ENCODE results near the gene KCNA10.
A peak's percentile ranks its signal among the peaks of the same experiment; 100 is the strongest.

Gene KCNA10

DNA sequence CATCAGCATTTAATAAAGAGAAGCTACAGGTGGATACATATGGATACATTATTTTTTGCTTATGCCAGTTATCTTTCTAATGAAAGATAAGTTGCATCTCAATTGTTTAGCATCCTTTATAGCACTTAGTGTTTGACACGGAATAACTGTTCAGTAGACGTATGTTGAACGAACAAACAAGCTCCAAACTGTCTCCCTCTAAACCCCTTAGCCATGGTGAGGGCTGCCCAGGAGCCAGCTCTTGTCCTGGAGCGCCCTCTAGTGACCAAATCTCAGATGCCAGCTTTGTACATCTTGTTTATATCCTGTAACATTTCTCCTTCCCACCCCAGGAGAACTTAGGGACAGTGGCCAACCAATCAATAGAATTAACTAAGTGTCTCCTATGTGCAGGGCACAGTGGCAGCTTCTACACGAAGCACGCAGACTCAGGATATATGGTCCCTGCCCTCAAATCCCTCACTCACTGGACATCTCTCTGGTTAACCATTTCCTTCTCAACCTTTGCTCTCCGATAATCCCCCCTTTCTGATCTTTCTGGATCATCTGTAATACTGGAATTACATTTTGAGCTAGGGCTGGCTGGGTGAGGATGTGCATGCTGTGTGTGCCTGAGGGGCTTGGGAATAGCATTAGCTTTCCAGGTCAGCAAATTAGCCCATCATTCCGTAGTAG is 22.9 kb downstream of the KCNA10 start:
- DNase-seq: peak; percentile 80

DNA sequence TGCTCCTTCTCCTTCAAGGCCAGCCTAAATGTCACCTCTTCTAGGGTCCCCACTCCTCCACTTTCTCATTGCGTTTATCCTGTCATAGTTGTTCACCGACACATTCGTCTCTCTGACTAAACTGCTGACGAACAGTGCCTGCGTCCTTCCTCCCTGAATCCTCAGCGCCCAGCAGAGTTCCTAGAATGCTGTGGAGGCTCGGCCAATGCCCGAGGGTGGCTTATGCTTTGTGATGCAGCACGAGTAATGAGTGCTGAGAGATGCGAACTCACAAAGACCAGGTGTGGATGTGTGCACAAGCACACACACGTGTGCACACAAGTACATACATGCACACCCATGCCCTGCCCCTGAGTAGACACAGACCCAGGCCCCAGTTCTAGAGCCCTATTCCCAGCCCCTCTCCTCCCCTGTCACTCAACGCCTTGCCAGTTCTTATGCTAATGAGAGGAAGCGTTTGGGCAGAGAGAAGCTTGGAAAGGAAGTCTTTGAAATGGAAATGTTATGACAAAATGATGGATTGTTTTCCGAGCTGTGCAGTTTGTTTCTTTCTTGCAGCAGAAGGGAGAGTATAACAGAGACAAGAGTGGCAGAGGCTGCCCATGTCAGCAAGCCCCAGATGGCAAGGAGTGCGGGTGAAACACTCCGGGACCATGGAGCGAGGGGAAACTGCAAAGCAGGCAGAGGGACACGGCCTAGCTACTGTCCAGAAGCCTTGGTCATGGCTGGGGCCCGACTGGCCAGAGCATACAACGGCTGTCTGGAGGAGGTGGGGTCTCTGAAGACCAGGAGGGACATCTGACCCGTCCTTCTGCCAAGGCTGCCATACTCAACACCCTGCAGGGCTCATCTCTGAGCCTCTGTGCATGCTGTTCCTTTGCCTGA is 24.2 kb downstream of the KCNA10 start:
- no peak for DNase-seq

DNA sequence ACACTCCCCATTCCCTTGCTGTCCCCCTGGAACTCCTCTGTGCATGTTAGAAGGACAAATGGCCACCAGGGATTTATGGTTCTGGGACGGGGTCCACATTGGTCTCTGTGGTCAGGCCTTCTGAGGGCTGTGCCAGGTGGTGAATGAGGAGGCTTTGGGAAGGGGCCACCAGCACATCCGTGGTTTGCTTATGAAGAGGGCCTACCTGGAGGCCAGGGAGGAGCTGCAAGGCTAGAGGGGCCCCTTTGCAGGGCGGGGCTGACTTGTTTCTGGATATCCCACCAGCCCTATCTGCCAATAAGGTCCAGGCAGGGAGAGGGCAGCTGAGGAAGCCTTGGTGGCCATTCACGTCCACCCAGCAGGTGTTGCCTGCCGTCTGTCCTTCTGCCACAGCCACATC is 24.9 kb downstream of the KCNA10 start:
- DNase-seq: no peak

DNA sequence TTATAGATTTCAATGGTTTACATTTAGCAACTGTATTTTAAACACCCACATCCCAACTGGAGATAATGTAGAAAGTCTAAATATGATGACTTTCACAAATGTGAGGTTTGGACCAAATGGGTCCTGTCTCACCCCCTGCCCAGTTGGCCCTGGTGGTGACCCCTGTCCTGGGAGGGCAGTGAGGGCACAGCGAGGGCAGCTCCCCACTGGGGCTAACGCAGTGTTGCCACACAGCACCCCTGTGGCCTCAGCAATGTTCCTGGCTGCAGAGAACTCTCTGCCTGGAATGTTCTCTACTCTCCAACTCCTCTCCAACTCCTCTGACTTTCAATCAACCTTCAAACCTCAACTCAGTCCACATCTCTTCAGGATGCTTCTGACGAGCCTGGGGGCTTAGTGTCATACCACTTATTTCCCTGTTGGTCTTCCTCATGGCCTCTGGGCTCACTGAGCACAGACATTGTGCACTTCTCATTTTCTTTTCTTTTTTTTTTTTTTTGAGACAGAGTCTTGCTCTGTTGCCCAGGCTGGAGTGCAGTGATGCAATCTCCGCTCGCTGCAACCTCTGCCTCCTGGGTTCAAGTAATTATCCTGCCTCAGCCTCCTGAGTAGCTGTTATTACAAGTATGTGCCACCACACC is 25.8 kb downstream of the KCNA10 start:
- no peak for DNase-seq

DNA sequence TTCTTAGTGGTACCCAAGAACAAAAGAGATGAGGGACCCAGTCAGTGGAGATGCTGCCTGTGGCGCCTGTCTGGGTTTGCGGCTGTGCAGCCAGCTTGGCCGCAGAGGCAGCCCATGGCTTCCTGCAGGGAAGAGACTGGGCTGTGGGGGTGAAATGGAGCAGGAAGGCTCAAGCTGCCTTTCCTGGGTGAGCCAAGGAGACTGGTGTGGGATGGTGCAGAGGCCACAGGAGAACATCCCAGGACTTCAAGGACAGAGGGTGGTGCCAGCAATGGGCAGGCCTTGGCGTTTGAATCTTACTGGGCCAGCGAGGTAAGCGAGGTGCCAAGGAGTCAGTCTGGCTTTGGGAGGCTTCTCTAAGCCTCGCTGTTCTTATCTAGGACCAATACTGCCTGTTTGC is 26.4 kb downstream of the KCNA10 start:
- DNase-seq: no peak

DNA sequence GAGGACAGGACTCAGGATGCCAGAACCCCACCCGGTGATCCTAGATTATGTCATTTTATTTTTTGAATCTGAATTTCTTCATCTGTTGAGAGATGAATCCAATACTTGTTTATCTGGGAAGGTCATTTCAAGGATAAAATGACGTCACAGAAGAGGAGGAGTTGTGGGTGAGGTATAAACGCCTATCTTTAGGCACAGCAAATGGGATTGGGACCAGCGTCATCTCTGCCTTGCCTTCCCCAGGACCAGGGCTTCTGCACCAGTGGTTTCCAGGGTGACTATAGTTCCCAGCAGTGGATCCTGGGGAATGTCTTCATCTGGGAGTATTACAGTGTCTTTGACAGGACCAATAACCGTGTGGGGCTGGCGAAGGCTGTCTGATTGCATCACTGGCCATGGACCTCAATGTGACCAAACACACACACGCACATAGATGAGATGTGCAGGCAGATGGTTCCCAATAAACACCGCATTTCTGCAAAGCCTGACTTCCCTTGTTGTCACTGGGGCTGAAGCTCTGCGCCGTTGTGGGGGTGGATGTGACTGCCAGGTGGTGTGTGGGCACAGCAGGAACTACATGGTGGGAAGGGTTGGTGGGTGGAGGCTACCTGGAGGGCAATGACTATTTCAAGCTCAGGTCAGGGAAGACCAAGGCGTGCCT is 28.1 kb downstream of the KCNA10 start:
- no peak for DNase-seq

DNA sequence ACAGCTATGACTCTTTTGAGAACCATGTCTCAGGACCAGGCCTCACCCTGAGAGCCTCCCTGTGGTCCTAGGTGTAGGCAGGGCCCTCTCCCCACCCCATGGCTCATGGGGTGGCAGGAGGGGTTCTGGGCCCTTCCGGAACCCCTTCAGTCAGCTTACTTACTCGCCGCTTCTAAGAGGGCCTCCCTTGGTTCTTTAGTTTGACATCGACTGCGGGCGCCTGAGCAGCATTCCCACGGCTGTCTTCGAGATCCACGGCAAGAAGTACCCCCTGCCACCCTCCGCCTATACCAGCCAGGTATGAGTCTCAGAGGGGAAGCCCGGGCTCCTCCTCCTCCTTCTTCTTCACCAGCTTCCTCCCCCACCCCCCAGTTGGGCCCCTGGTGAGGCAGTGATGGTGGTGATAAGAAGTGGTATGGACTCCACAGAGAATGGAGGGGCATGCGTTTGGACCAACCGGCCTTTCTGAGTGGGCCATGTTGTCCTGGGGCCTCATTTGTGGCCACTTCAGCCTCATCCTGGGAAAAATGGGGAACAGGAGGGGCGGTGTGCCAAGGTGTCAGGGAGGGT is 28.9 kb downstream of the KCNA10 start:
- no peak for DNase-seq

DNA sequence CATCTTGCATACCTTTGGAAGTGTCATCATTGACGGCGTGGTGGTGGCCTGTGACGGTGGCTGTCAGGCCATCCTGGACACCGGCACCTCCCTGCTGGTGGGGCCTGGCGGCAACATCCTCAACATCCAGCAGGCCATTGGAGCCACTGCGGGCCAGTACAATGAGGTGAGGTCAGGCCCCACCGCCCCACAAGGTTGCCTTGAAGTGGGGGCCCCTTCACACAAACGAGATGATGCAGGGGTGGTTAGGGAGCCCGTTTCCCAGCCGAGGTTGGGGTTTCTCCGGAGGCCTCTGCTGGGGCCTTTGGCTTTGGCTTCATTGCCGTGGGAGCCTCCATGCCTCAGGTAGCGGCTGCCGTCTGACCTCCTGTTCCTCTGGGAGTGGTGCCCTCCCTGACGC is 29.6 kb downstream of the KCNA10 start:
- DNase-seq: no peak

DNA sequence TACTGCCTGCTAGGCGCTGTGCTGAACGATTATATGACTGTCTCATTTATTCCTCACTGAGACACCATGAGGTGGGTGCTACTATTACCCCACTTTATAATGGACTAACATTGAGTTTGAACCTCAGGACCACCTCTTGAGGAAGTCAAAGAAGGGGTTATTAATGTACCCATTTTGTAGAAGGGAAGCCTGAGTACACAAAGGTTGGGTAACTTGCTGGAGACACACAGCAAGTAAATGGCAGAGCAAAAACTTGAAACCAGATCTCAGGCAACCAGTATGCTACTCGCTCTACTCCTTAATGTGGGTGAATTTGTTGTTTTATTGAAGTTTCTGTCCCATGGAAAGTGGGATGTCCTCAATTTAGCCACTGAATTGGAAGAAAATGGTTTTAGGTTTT is 30.1 kb downstream of the KCNA10 start:
- no peak for DNase-seq

DNA sequence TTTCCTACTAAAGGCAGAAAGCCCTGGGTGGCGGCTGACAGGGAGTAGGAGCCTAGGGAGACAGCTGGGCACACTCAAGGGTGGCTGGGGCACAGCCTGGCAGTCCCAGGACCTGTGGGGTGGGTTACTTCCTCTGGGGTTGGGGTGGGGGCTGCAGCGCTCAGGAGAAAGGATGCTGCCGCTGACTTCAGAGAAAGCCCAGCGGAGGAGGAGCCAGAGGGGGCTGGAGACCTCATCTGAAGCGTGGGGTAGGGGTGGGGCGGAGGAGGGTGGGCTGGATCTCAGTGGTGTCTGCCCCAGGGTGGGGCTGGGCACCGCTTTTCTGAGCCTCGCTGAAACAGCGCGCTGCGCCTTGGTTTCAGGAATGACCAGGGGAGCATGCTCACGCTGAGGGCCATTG is 30.8 kb downstream of the KCNA10 start:
- no peak for DNase-seq

DNA sequence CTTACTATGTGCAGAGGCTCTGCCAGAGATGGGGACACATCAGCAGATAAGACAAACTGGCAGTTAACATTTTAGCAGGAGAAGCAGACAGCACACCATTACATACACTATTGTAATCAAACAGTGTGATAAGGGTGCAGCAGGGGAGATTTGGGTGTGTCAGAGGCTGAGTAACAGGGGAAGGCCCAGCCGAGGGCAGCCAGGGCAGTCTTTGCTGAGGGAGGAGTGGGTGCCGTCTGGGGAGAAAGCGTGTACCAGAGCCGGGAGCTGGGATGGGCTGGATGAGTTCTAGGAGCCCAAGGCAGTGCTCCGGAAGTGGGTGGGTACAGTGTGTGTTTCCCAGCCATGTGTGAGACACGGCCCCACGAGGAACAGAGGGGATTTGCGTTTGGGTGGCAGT is 31.2 kb downstream of the KCNA10 start:
- no peak for DNase-seq

DNA sequence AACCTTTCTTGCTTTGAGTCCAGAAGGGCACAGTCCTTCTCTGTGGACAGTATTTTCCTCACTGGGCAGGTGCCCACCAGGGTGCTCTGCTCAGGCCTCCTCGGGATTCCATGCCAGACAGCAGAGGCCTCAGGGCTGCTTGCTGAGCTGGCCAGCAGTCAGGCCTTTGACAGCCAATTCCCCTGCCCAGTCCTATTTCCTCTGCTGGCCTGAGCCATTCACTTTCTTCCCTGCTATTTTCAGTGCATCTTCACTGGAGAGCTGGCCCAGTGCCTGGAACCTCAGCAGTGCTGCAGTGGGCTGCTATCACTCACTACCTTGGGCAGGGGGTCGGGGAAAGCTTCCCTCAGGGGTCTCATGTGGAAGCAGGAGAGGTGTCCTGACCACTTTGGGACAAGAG is 33.2 kb downstream of the KCNA10 start:
- no peak for DNase-seq

DNA sequence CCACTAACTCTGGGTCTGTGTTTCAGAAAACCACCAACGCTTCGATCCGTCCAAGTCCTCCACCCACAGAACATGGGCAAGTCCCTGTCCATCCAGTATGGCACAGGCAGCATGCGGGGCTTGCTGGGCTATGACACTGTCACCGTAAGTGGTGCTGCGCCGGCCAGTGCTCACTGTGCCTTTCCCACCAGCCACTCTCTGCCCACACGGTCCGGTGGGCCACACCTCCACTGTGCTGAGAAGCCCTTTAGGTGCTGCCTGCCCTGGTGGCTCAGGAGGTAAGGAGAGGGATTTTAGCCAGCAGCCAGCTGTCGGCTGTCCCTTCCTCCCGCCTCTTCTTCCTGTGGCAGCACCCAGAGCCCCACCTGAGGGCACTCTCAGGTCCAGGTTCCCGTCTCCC is 34.2 kb downstream of the KCNA10 start:
- DNase-seq: no peak

DNA sequence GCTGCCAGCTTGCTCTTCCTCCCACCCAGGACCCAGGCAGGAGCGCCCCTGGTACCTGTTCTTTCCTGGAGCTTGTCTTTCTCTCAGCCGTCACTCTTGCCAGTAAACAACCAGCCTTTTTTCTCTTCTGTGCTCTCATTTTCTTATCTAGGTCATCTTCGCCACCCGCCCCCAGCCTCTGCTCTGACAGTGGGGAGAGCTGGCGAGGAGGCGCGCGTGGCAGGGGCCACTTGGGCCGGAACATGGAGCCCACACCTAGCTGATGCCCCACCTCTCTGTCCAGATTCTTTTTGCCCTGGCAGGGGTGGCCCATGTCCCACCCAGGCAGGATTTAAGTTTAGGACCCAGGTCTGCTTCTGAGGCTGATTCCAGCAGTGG is 35.7 kb downstream of the KCNA10 start:
- no peak for DNase-seq

DNA sequence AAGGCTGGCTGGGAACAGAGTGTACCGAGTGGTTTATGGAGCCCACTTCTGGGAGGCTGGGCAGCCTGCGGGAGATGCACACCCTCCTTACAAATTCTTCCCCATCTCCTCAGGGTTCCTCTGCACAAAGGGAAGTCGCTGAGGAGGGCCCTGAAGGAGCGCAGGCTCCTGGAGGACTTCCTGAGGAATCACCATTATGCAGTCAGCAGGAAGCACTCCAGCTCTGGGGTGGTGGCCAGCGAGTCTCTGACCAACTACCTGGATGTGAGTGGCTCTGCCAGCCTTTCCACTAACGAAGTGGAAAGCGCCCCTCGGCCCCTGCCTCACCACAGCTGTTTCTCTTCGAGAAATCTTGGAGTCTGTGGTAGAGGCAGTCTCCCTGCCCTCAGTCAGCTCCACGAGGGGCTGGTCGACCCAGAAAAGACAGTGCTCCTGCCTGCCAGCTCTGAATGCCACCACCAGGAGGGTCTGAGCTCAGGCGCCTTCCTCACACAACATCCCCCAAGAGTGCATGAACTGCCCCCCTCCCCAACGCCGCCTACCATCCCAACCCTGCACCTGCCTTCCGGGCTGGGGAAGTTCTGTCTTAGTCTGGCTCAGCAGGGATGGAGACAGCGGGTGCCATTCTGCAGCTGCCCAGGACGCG is 36.2 kb downstream of the KCNA10 start:
- no peak for DNase-seq

DNA sequence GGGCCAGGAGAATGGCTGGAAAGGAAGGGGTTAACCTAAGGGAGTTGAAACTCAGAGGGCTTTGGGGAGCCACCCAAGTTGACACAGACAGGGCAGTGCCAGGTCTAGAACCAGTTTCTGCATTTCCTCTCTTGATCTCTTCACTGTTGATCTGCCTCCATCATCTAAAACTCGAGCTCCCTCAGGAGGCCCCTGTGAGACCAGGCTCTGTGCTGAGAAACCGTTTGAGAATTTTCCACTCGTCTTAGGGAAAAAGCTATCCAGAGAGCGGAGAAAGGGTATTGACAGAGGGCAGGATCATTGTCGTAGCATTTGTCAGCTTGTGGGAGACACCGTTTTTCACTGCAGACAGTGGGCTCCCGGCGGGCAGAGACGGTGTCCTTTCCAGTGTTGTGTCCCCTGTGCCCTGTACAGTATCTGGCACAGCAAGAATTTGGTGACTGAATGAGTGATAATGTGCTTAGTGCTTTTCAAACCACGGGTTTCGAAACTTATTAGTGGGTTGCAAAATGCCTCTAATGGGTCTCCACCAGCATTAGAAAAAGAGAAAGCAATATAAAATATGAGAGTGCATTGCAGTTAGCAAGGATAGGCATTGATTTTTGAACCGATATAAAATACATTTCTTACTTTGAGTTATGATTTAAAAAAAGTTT is 36.9 kb downstream of the KCNA10 start:
- no peak for DNase-seq

DNA sequence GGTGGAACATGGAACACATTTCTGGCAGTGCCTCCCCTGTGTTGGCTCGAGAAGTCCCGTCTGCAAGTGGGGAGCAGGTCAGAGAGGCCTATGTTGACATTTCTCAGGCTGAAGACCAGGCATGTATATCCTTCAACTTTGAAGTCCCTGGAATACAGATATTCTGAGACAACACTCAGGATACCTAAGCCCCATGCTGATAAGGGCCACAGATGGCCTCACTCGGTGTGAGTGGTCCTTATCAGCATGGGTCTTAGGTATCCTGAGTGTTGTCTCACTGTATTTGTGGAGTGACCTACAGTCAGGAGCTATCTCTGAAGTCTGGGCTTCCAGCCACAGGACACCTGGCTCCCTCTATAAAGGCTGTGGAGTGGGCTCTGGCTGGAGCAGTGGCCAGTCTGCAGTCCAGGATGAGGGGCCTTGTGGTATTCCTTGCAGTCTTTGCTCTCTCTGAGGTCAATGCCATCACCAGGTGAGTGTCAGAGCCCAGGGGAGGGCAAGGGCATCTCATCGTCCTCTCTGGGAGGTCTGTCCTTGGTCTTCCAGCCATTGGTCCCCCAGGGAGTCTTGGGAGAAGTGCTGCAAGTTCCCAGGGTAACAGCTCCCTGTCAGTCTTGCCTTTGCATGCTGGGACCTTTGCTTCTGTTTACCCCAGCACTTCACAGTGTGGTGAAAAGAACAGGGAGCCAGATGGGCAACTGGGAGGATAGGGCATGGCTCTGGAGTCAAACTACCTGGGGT is 38.4 kb downstream of the KCNA10 start:
- no peak for DNase-seq

DNA sequence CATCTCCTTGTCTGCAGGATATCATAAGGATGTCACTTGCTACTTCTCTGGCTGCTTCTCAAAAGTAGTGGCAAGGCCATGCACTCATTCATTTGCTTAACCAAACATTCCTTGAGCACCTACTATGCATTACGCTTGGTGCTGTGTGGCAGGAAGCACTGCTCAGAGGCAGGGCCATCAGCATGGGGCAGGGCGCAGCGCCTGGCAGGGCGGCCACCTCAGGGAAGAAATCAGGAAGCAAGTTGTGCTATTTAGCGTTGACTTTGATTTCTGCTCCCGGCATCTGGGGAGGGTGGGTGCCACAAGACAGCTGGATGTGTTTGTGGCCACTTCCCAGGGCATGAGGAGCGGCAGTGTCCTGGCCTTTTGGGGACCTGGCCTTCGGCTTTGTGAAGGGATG is 40.1 kb downstream of the KCNA10 start:
- no peak for DNase-seq

DNA sequence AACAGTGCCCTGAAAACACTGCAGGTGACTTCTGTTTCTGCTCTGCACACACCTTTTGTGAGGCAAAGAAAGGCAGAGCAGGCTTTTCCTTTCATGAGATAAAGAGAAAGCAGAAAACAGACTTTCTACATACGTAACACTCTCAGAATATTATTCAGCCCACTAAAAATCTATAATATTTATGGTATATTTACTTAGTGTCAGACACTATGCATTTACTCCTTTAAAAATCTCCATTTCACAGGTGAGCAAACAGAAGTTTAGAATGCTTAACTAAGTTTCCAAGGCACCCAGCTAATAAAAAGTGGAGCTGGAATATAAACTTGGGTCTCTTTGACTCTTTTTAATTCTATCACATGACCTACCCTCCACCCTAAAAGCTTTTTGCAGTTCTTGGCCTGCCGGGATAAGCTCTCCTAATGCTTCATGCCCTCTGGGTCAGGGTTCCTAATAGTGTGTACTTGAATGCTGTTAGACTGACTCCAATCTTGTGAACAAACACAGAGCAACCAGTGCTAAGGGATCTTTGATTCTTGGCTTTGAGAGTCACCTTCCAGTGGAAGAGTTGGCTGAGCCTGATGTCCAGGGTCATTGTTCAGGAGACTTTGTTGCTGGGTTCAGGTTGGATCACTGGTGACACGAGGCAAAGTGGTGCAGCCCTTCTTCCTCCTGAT is 40.9 kb downstream of the KCNA10 start:
- DNase-seq: no peak

DNA sequence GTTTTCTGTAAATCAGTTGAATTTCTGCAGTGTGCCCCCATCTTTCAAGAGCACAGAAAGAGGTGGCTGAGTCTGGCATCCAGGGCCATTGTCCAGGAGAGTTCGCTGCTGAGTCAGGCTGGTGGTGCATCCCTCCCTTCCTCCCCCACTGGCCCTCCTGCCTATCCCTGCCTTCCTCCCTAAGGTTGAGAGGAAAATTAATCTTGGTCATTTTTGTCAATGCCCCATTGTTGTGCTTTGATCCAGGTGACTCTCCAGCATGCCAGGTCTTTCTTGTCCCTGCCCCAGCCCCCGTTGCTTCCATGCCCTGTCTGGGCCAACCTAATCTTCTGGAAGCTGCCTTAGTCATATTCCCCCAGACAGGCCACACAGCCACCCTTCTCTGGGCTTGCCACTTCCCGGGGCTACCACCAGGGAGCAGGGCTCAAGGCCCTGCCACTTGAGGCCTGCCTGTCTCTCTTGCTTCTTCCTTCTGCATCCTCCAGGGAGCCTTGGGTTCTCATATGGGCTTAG is 41.5 kb downstream of the KCNA10 start:
- DNase-seq: no peak

DNA sequence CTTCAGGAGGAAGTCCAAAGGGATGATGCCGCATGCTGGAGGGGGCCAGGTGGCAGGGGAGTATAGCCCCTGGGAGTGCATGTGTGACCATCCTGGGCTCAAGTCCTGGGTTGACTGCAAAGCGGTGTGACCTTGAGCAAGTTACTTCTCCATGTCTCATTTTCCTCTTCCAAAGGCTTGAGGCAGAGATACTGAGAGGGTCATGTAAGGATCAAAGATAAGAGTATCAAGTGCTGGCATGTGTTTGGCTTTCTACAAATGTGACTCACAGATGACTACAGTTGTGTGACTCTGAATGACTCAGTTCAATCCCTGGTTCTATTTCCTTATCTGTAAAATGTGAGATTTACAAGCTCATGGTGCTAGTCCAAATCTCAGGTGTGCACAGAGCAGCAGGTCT is 41.9 kb downstream of the KCNA10 start:
- DNase-seq: peak; percentile 34

Data from activated CD4-positive, alpha-beta T cell treated with anti-CD3 and anti-CD28 coated beads, Interleukin-10, Interleukin-2, amounts not matched to agents 100 ng/mL and 50 ng/mL, durations not matched to agents 16 hours and 8 hours (primary cell).